HG02938 (cell line): ENCODE measurements around the gene NPR1.
"Not testable (repeated sequence)": the region's sequence is repeated elsewhere in the genome, so short reads cannot be mapped to it uniquely, and the experiment has no call there.

Experiments
- ATAC-seq: cut with Tn5 transposase; IDR thresholded peaks from one replicate; pipeline ENCODE4 v1.9.1; 2021; ENCODE audit warnings: mild to moderate bottlenecking, moderate library complexity; ENCODE audit not compliant: unreplicated experiment

The NPR1 gene

GRCh38 chr1:153649137-153649862, 29.2 kb upstream of the NPR1 start:
- ATAC-seq = no peak

GRCh38 chr1:153649863-153650235, 28.6 kb upstream of the NPR1 start:
- ATAC-seq = no peak

GRCh38 chr1:153651771-153652170, 26.7 kb upstream of the NPR1 start:
- no peak for ATAC-seq

- ATAC-seq = no peak
Observed at GRCh38 chr1:153652805-153653500, 25.5 kb upstream of the NPR1 start.

GRCh38 chr1:153655333-153655732, 23.2 kb upstream of the NPR1 start:
- ATAC-seq = no peak

- peak; percentile 92 for ATAC-seq
Observed at GRCh38 chr1:153658400-153659174, 19.9 kb upstream of the NPR1 start, which contains the start of gene SNAPIN. SNAPIN (plus strand) TSS chr1:153658703; CDS start chr1:153658744, 41 bp downstream.

- ATAC-seq = no peak
Observed at GRCh38 chr1:153659175-153659534, 19.3 kb upstream of the NPR1 start.

- no peak for ATAC-seq
Observed at GRCh38 chr1:153659656-153660055, 18.8 kb upstream of the NPR1 start.

GRCh38 chr1:153661111-153661708, 17.3 kb upstream of the NPR1 start:
- ATAC-seq = no peak

- no peak for ATAC-seq
Observed at GRCh38 chr1:153662269-153662668, 16.2 kb upstream of the NPR1 start.

GRCh38 chr1:153663211-153663610, 15.3 kb upstream of the NPR1 start:
- no peak for ATAC-seq

GRCh38 chr1:153667439-153667838, 11.0 kb upstream of the NPR1 start:
- no peak for ATAC-seq

GRCh38 chr1:153668672-153669071, 9.8 kb upstream of the NPR1 start:
- ATAC-seq = not testable (repeated sequence)

GRCh38 chr1:153669606-153670005, 8.9 kb upstream of the NPR1 start:
- no peak for ATAC-seq

- ATAC-seq = peak; percentile 7
Observed at GRCh38 chr1:153670257-153670858, 8.1 kb upstream of the NPR1 start.

GRCh38 chr1:153670859-153671627, 7.4 kb upstream of the NPR1 start, which contains the start of gene ILF2:
ILF2 (minus strand) TSS chr1:153670993; CDS start chr1:153670922, 71 bp downstream.
- peak; percentile 92 for ATAC-seq

GRCh38 chr1:153671628-153672353, 6.7 kb upstream of the NPR1 start:
- ATAC-seq = peak; percentile 6

GRCh38 chr1:153673511-153673910, 5.0 kb upstream of the NPR1 start:
- no peak for ATAC-seq
